ENCODE data around the gene TINCR.
"Not testable (repeated sequence)": the region's sequence is repeated elsewhere in the genome, so short reads cannot be mapped to it uniquely, and the experiment has no call there.

The TINCR gene

DNA sequence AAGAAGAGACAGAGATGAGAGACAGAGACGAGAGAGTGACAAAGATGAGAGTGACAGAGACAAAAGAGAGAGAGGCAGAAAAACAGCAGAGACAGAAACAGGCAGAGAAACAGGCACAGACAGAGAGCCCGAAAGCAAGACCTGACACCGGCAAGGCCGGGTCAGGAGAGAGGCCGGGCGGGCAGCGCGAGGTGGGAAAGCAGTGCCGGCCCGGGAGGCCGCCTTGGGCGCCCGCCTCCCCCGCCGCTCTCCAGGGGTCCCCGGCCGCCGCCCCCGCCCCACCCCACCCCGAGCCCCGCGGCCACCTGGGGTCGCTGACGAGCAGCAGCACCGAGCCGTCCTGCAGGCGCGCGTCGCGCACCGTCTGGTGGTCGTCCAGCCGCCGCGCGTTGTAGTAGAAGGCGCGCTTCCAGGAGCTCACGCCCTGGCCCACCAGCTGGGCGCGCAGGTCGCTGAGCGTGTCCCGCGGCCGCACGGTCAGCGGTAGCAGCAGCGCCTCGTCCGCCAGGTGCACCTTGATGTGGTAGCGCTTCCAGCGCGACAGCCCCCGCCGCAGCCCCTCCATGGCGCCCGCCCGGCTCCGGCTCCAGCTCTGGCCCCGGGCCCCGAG is at the start of gene TINCR:
TINCR (minus strand) TSS at position 594 of the 610 bp plus-strand sequence.
- ChIA-PET POLR2A (no interaction called here), CTCF (no interaction called here)
- TF ChIP-seq, protein P1, sequence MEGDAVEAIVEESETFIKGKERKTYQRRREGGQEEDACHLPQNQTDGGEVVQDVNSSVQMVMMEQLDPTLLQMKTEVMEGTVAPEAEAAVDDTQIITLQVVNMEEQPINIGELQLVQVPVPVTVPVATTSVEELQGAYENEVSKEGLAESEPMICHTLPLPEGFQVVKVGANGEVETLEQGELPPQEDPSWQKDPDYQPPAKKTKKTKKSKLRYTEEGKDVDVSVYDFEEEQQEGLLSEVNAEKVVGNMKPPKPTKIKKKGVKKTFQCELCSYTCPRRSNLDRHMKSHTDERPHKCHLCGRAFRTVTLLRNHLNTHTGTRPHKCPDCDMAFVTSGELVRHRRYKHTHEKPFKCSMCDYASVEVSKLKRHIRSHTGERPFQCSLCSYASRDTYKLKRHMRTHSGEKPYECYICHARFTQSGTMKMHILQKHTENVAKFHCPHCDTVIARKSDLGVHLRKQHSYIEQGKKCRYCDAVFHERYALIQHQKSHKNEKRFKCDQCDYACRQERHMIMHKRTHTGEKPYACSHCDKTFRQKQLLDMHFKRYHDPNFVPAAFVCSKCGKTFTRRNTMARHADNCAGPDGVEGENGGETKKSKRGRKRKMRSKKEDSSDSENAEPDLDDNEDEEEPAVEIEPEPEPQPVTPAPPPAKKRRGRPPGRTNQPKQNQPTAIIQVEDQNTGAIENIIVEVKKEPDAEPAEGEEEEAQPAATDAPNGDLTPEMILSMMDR (IDR thresholded peaks at IDR 0.05; ENCODE audit: control extremely low read depth, extremely low read depth, low read depth, missing control alignments), result no peak
- no peak for DNase-seq (ENCODE audit: extremely low spot score)

- ChIA-PET POLR2A (interaction anchor here (1.1 kb wide), 1 partner anchor 21 kb away, joined by 3 read pairs; no protein-coding TSS in a partner anchor), CTCF (no interaction called here)
- TF ChIP-seq, protein P1 (IDR thresholded peaks at IDR 0.05; ENCODE audit: control extremely low read depth, extremely low read depth, low read depth, missing control alignments), result no peak
- DNase-seq (ENCODE audit: extremely low spot score), result no peak
These were observed 49.3 kb upstream of the TINCR start for GRCh38 chr19:5617080-5617479.

GRCh38 chr19:5615756-5616327 is 48.1 kb upstream of the TINCR start:
- TF ChIP-seq, protein P1 (IDR thresholded peaks at IDR 0.05; ENCODE audit: control extremely low read depth, extremely low read depth, low read depth, missing control alignments), result no peak
- ChIA-PET POLR2A (interaction anchor here (1.1 kb wide), 1 partner anchor 19 kb away, joined by 3 read pairs; no protein-coding TSS in a partner anchor), CTCF (interaction anchor here (1.7 kb wide), 1 partner anchor 188 kb away, joined by 4 read pairs; no protein-coding TSS in a partner anchor)
- no peak for DNase-seq (ENCODE audit: extremely low spot score)

DNA sequence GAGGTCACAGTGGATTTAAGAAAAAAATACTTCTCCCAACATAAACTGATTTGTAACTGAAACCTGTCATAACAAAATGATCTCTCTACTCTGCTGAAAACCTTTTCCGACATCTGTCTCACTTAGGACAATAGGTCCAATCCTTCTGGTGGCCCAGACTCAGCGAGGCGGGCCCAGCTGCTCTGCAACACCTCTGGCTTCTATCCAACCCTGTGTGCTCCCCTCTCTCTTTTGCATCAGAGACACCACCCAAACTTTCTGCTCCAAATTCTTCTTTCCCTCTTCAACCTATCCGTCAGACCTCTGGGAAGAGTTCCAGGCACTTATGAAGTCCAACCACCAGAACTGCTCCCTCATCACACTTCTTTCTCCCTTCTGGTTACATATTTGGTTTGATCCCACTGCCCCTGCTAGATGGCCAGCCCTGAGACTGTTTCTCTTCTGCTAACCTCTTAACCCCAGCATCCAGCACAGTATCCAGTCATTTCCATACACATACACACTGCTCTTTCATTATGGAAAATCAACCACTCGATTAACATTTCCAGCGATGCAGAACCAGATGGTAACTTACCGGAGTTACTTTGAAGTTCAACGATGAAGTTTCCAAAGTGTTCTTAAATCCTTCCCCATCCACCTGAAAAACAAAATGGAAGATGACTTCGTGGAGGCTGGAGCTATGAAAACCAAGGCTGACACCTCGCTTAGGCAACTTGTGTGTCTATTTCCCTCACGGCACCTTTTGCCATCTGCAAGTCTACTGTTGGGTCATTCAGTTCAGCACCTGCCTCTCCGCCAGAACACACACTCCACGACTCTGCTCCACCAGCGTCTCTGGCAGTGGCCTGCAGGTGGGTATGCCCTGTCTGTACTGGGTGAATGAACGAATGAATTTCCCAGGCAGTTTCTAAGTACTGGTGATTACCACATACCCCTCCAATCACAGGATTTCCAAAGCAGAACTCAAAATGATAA is 45.4 kb upstream of the TINCR start:
- TF ChIP-seq, protein P1 (IDR thresholded peaks at IDR 0.05; ENCODE audit: control extremely low read depth, extremely low read depth, low read depth, missing control alignments), result no peak
- ChIA-PET POLR2A (interaction anchor here (0.7 to 1.6 kb wide), 2 partner anchors 10 to 32 kb away, joined by 3 to 6 read pairs; partner anchors contain the start of genes SAFB and SAFB2), CTCF (interaction anchor here (1.1 to 1.4 kb wide), 2 partner anchors 8 to 77 kb away, joined by 3 read pairs; partner anchors contain the start of gene RPL36)
- no peak for DNase-seq (ENCODE audit: extremely low spot score)

DNA sequence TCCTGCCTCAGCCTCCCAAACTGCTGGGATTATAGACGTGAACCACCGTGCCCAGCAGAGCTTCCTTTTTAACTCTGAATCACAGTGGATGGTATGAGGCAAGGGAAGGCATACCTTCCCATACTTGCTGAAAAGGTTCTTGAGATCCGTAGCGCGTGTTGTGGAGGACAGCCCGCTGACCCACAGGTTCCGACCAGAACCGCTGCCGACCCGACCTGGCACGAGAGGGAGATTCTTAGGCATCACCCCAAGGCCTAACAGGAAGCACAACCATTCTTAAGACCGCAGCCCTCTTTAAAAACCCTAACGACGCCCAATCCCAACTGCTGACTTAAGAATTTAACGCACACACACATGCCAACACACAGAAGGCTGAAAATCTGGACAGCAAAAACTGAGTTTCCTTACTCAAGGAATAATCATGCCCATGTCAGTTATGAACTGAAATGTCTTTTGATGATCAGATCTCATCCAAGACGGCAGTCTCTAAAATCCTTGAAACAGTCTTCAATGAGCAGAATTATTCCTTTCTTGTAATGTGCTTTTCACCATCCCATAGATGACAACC is 42.2 kb upstream of the TINCR start:
- TF ChIP-seq, protein P1 (IDR thresholded peaks at IDR 0.05; ENCODE audit: control extremely low read depth, extremely low read depth, low read depth, missing control alignments), result no peak
- no peak for DNase-seq (ENCODE audit: extremely low spot score)
- ChIA-PET CTCF (interaction anchor here (0.5 to 2.6 kb wide), 2 partner anchors 10 to 201 kb away, joined by 3 to 13 read pairs; no protein-coding TSS in a partner anchor), POLR2A (interaction anchor here (2.0 kb wide), 1 partner anchor 13 kb away, joined by 7 read pairs; the partner anchor contains the start of genes SAFB and SAFB2)

DNA sequence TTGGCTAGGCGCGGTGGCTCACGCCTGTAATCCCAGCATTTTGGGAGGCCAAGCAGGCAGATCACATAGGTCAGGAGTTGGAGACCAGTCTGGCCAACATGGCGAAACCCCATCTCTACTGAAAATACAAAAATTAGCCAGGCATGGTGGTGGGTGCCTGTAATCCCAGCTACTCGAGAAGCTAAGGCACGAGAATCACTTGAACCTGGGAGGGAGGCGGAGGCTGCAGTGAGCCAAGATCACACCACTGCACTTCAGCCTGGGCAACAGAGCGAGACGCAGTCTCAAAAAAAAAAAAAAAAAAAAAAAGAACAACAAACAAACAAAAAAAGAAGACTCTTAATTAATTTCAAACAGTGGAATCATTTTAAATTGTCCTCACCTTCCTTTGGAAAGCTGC is 41.0 kb upstream of the TINCR start:
- DNase-seq (ENCODE audit: extremely low spot score), result not testable (repeated sequence)
- ChIA-PET POLR2A (interaction anchor here (0.6 to 2.0 kb wide), 3 partner anchors 14 to 44 kb away, joined by 4 to 7 read pairs (median 7); partner anchors contain the start of genes SAFB and SAFB2), CTCF (interaction anchor here (2.6 kb wide), 1 partner anchor 11 kb away, joined by 13 read pairs; no protein-coding TSS in a partner anchor)
